ENCODE results near the gene NXPH1. TPM values are rescaled to one million over a fixed set of nuclear protein-coding genes. Genes with fewer than 3 reads are reported as not detected.

NXPH1 gene
- total RNA-seq, 1 experiment from 2014 or later: 0.59 TPM

DNA sequence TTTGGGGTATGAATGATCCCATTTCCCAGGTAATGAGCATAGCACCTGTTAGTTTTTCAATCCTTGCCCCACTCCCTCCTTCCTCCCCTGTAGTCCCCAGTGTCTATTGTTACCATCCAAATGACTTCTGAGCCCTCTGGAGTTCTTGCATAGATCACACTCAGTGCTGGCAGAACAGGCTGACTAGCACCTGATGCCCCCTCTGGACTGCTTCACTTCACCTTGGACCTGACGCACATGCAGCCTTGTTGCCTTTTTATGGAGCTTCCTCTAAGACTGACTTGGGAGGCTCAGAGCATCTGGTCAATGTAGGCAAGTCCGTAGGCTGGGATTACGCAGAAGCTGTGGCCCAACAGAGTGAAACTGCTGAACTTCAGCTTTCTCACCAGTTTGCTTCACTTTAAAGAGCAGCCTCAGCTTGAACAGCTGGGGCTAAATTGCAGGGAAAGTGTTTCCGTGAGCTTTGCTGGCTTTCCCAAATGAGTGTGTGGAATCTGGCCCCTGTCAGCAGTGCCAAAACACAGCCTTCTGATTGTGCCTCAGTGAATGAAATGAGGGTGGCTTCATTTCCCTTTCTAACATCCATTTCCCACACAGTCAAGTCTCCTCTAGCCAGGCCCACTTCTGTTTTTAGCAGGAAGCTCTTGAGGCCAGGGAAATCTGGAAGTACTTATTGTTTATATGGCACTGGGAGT lies 48.5 kb downstream of the NXPH1 start (continued):
- TF ChIP-seq, protein P1, sequence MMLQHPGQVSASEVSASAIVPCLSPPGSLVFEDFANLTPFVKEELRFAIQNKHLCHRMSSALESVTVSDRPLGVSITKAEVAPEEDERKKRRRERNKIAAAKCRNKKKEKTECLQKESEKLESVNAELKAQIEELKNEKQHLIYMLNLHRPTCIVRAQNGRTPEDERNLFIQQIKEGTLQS (CRISPR knock-in tag; conservative IDR thresholded peaks at IDR 0.05): no peak
- TF ChIP-seq ZNF232 (CRISPR knock-in tag; IDR thresholded peaks at IDR 0.05) (no peak), ZNF263 (CRISPR knock-in tag; IDR thresholded peaks at IDR 0.05; ENCODE audit: low read depth) (no peak)

DNA sequence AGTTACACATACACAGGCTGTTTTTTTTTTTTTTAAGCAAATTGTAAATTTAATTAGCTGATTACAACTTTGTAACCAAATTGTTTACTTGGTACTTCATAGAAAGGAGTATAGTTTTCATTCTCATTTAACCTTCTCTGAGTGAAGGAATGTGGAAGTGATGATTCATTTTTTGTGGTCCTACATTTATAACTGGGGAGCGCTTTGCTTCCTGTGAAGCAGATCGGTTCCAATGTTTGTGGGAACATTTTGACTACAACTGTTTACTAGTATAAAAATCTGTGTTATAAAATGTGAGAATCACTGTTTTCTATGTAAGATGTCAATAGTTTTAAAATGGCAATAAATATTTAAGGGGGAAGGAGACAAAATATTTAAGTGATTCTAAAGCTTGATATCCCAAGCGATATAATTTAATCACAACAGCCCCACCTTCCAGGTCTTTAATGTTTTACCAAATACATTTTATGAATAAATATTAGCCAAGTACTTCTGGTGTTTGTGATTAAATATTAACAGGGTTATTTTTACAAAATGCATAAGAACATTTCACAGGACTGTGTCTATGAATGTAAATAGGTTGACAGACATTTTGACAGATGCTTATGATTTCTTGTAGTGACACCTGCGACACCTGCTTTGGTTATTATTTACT lies 57.1 kb downstream of the NXPH1 start:
- DNase-seq (ENCODE audit: low spot score): no peak
- ChIA-PET CTCF (no interaction called here), POLR2A (no interaction called here)
- H3K9me3 Mint-ChIP-seq: peaks cover 5% of the 10 kb centered on the region
- H3K4me3 Mint-ChIP-seq: no peak overlapping the region
- TF ChIP-seq IRF2 (CRISPR knock-in tag; IDR thresholded peaks at IDR 0.05; ENCODE audit: borderline replicate concordance, low read depth) (no peak), SMAD3 (CRISPR knock-in tag; IDR thresholded peaks at IDR 0.05; ENCODE audit: borderline replicate concordance) (no peak), EMX1 (CRISPR knock-in tag; IDR thresholded peaks at IDR 0.05) (no peak), ZNF671 (CRISPR knock-in tag; IDR thresholded peaks at IDR 0.05) (no peak), TCF7 (CRISPR knock-in tag; IDR thresholded peaks at IDR 0.05; ENCODE audit: low read depth) (no peak), NFE2L1 (CRISPR knock-in tag; IDR thresholded peaks at IDR 0.05) (no peak), CBFB (CRISPR knock-in tag; IDR thresholded peaks at IDR 0.05; ENCODE audit: low read depth) (no peak), RELA (CRISPR knock-in tag; IDR thresholded peaks at IDR 0.05; ENCODE audit: borderline replicate concordance) (no peak), TEAD4 (CRISPR knock-in tag; IDR thresholded peaks at IDR 0.05) (no peak), MXD4 (CRISPR knock-in tag; IDR thresholded peaks at IDR 0.05; ENCODE audit: borderline replicate concordance) (no peak), SP1 (CRISPR knock-in tag; conservative IDR thresholded peaks at IDR 0.05) (no peak), JUN (CRISPR knock-in tag; IDR thresholded peaks at IDR 0.05) (no peak), GTF2I (CRISPR knock-in tag; conservative IDR thresholded peaks at IDR 0.05) (no peak), ESRRA (CRISPR knock-in tag; IDR thresholded peaks at IDR 0.05; ENCODE audit: borderline replicate concordance) (no peak), NR2C2 (CRISPR knock-in tag; IDR thresholded peaks at IDR 0.05) (no peak)
- TF ChIP-seq, protein P2, sequence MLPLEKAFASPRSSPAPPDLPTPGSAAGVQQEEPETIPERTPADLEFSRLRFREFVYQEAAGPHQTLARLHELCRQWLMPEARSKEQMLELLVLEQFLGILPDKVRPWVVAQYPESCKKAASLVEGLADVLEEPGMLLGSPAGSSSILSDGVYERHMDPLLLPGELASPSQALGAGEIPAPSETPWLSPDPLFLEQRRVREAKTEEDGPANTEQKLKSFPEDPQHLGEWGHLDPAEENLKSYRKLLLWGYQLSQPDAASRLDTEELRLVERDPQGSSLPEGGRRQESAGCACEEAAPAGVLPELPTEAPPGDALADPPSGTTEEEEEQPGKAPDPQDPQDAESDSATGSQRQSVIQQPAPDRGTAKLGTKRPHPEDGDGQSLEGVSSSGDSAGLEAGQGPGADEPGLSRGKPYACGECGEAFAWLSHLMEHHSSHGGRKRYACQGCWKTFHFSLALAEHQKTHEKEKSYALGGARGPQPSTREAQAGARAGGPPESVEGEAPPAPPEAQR (CRISPR knock-in tag; IDR thresholded peaks at IDR 0.05): no peak
- TF ChIP-seq, protein P3, sequence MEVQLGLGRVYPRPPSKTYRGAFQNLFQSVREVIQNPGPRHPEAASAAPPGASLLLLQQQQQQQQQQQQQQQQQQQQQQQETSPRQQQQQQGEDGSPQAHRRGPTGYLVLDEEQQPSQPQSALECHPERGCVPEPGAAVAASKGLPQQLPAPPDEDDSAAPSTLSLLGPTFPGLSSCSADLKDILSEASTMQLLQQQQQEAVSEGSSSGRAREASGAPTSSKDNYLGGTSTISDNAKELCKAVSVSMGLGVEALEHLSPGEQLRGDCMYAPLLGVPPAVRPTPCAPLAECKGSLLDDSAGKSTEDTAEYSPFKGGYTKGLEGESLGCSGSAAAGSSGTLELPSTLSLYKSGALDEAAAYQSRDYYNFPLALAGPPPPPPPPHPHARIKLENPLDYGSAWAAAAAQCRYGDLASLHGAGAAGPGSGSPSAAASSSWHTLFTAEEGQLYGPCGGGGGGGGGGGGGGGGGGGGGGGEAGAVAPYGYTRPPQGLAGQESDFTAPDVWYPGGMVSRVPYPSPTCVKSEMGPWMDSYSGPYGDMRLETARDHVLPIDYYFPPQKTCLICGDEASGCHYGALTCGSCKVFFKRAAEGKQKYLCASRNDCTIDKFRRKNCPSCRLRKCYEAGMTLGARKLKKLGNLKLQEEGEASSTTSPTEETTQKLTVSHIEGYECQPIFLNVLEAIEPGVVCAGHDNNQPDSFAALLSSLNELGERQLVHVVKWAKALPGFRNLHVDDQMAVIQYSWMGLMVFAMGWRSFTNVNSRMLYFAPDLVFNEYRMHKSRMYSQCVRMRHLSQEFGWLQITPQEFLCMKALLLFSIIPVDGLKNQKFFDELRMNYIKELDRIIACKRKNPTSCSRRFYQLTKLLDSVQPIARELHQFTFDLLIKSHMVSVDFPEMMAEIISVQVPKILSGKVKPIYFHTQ (CRISPR knock-in tag; IDR thresholded peaks at IDR 0.05): no peak
- TF ChIP-seq, protein P4, sequence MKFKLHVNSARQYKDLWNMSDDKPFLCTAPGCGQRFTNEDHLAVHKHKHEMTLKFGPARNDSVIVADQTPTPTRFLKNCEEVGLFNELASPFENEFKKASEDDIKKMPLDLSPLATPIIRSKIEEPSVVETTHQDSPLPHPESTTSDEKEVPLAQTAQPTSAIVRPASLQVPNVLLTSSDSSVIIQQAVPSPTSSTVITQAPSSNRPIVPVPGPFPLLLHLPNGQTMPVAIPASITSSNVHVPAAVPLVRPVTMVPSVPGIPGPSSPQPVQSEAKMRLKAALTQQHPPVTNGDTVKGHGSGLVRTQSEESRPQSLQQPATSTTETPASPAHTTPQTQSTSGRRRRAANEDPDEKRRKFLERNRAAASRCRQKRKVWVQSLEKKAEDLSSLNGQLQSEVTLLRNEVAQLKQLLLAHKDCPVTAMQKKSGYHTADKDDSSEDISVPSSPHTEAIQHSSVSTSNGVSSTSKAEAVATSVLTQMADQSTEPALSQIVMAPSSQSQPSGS (CRISPR knock-in tag; IDR thresholded peaks at IDR 0.05; ENCODE audit: borderline replicate concordance, low read depth): no peak
- TF ChIP-seq, protein P5, sequence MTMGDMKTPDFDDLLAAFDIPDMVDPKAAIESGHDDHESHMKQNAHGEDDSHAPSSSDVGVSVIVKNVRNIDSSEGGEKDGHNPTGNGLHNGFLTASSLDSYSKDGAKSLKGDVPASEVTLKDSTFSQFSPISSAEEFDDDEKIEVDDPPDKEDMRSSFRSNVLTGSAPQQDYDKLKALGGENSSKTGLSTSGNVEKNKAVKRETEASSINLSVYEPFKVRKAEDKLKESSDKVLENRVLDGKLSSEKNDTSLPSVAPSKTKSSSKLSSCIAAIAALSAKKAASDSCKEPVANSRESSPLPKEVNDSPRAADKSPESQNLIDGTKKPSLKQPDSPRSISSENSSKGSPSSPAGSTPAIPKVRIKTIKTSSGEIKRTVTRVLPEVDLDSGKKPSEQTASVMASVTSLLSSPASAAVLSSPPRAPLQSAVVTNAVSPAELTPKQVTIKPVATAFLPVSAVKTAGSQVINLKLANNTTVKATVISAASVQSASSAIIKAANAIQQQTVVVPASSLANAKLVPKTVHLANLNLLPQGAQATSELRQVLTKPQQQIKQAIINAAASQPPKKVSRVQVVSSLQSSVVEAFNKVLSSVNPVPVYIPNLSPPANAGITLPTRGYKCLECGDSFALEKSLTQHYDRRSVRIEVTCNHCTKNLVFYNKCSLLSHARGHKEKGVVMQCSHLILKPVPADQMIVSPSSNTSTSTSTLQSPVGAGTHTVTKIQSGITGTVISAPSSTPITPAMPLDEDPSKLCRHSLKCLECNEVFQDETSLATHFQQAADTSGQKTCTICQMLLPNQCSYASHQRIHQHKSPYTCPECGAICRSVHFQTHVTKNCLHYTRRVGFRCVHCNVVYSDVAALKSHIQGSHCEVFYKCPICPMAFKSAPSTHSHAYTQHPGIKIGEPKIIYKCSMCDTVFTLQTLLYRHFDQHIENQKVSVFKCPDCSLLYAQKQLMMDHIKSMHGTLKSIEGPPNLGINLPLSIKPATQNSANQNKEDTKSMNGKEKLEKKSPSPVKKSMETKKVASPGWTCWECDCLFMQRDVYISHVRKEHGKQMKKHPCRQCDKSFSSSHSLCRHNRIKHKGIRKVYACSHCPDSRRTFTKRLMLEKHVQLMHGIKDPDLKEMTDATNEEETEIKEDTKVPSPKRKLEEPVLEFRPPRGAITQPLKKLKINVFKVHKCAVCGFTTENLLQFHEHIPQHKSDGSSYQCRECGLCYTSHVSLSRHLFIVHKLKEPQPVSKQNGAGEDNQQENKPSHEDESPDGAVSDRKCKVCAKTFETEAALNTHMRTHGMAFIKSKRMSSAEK (CRISPR knock-in tag; IDR thresholded peaks at IDR 0.05; ENCODE audit: borderline replicate concordance): no peak
- TF ChIP-seq, protein P6, sequence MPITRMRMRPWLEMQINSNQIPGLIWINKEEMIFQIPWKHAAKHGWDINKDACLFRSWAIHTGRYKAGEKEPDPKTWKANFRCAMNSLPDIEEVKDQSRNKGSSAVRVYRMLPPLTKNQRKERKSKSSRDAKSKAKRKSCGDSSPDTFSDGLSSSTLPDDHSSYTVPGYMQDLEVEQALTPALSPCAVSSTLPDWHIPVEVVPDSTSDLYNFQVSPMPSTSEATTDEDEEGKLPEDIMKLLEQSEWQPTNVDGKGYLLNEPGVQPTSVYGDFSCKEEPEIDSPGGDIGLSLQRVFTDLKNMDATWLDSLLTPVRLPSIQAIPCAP (CRISPR knock-in tag; IDR thresholded peaks at IDR 0.05): no peak
- 0 out of 2 replicates have a peak, but pooled peaks cover 3% of the 10 kb centered on the region for H3K4me1 Mint-ChIP-seq
- no peak for ATAC-seq
- no peaks in the 10 kb centered on the region for H3K36me3 Mint-ChIP-seq
- H3K27ac Mint-ChIP-seq: no peak overlapping the region
- no peaks in the 10 kb centered on the region for H3K27me3 Mint-ChIP-seq (ENCODE audit: low read depth)

All from WTC11 (cell line).